ENCODE data around the gene SMIM20.

Gene SMIM20

DNA sequence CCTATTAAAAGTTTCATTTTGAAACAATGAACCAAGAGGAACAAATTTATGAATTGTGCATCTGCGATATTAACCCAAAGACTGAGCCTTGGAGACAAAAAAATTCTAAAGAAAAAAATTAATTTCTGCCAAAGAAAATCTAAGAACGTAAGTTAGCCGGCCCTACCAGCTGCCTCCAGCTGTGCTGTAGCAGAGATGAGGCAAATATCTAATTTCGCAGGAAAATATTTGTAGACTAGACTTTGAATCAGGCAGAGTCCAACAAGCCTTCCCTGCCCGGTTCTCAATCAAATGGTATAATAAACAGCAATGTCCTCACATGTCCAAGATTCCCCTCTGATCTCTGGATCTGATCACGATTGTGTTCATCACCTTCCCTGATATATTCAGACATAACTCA, 21.2 kb upstream of the SMIM20 start:
- H3K27me3 ChIP-seq (ENCODE audit: insufficient read depth, low read length): no peaks in the 10 kb centered on the region
- H3K79me1 ChIP-seq (ENCODE audit: low read length): no peaks in the 10 kb centered on the region
- H4K12ac ChIP-seq (ENCODE audit: low read depth, low read length): no peak overlapping the region
- H2BK5ac ChIP-seq (ENCODE audit: low read depth, low read length, poor library complexity): no peak overlapping the region
- no peak overlapping the region for H3K4me3 ChIP-seq (ENCODE audit: low read depth, low read length)
- no peak overlapping the region for H4K91ac ChIP-seq (ENCODE audit: low read depth, low read length)
- no peaks in the 10 kb centered on the region for H3K9me3 ChIP-seq (ENCODE audit: insufficient read depth, low read depth, low read length)
- H3K79me2 ChIP-seq (ENCODE audit: control insufficient read depth, insufficient read depth, low read length, poor library complexity): no peaks in the 10 kb centered on the region
- H2AK5ac ChIP-seq (ENCODE audit: low read length): no peak overlapping the region
- no peak overlapping the region for H2BK12ac ChIP-seq (ENCODE audit: low read length)
- no peak overlapping the region for H3K23ac ChIP-seq (ENCODE audit: low read length)
- no peaks in the 10 kb centered on the region for H3K36me3 ChIP-seq (ENCODE audit: control insufficient read depth in 1 of 2, insufficient read depth in 2 of 2, low read length in 2 of 2)
- no peak for DNase-seq
- no peak overlapping the region for H3K4ac ChIP-seq (ENCODE audit: low read depth, low read length)
- H3K14ac ChIP-seq (ENCODE audit: low read length): no peak overlapping the region
- WGBS (ENCODE audit: extremely low coverage, insufficient coverage, insufficient read length): no CpG with 5 or more reads among the region's 6 CpGs
- no peaks in the 10 kb centered on the region for H3K4me1 ChIP-seq (ENCODE audit: control insufficient read depth in 1 of 2, insufficient read depth in 2 of 2, low read length in 2 of 2)
- H3K18ac ChIP-seq (ENCODE audit: low read length): no peak overlapping the region
- H2BK120ac ChIP-seq (ENCODE audit: insufficient read depth, low read length, poor library complexity): no peak overlapping the region
- no peak overlapping the region for H4K8ac ChIP-seq (ENCODE audit: low read depth, low read length)
- H3K9ac ChIP-seq (ENCODE audit: low read length): no peak overlapping the region
- H3K27ac ChIP-seq (ENCODE audit: low read depth, low read length): no peak overlapping the region
- H3K4me2 ChIP-seq (ENCODE audit: low read length): no peak overlapping the region
- no peak overlapping the region for H2AFZ ChIP-seq (ENCODE audit: insufficient read depth, low read length, poor library complexity)

GRCh38 chr4:25896776-25897539, 17.1 kb upstream of the SMIM20 start:
- H2BK12ac ChIP-seq (ENCODE audit: low read length): no peak overlapping the region
- H2AK5ac ChIP-seq (ENCODE audit: low read length): no peak overlapping the region
- H3K4ac ChIP-seq (ENCODE audit: low read depth, low read length): no peak overlapping the region
- H4K12ac ChIP-seq (ENCODE audit: low read depth, low read length): no peak overlapping the region
- H3K23ac ChIP-seq (ENCODE audit: low read length): no peak overlapping the region
- H3K9ac ChIP-seq (ENCODE audit: low read length): no peak overlapping the region
- no peaks in the 10 kb centered on the region for H3K79me1 ChIP-seq (ENCODE audit: low read length)
- no peak overlapping the region for H3K4me2 ChIP-seq (ENCODE audit: low read length)
- H3K36me3 ChIP-seq (ENCODE audit: control insufficient read depth in 1 of 2, insufficient read depth in 2 of 2, low read length in 2 of 2): no peaks in the 10 kb centered on the region
- H4K91ac ChIP-seq (ENCODE audit: low read depth, low read length): no peak overlapping the region
- H2BK5ac ChIP-seq (ENCODE audit: low read depth, low read length, poor library complexity): no peak overlapping the region
- no peak overlapping the region for H2BK120ac ChIP-seq (ENCODE audit: insufficient read depth, low read length, poor library complexity)
- no CpG with 5 or more reads among the region's 5 CpGs for WGBS (ENCODE audit: extremely low coverage, insufficient coverage, insufficient read length)
- no peak overlapping the region for H3K4me3 ChIP-seq (ENCODE audit: low read depth, low read length)
- no peaks in the 10 kb centered on the region for H3K4me1 ChIP-seq (ENCODE audit: control insufficient read depth in 1 of 2, insufficient read depth in 2 of 2, low read length in 2 of 2)
- H3K27me3 ChIP-seq (ENCODE audit: insufficient read depth, low read length): no peaks in the 10 kb centered on the region
- no peak overlapping the region for H4K8ac ChIP-seq (ENCODE audit: low read depth, low read length)
- H2AFZ ChIP-seq (ENCODE audit: insufficient read depth, low read length, poor library complexity): no peak overlapping the region
- no peak for DNase-seq
- H3K79me2 ChIP-seq (ENCODE audit: control insufficient read depth, insufficient read depth, low read length, poor library complexity): no peaks in the 10 kb centered on the region
- no peaks in the 10 kb centered on the region for H3K9me3 ChIP-seq (ENCODE audit: insufficient read depth, low read depth, low read length)
- no peak overlapping the region for H3K18ac ChIP-seq (ENCODE audit: low read length)
- no peak overlapping the region for H3K27ac ChIP-seq (ENCODE audit: low read depth, low read length)
- H3K14ac ChIP-seq (ENCODE audit: low read length): no peak overlapping the region

GRCh38 chr4:25900310-25900709, 13.7 kb upstream of the SMIM20 start:
- Histone ChIP-seq H3K27ac (ENCODE audit: low read depth, low read length) (no peak overlapping the region), H3K23ac (ENCODE audit: low read length) (no peak overlapping the region), H2BK120ac (ENCODE audit: insufficient read depth, low read length, poor library complexity) (no peak overlapping the region), H3K4me3 (ENCODE audit: low read depth, low read length) (no peak overlapping the region), H3K79me1 (ENCODE audit: low read length) (no peaks in the 10 kb centered on the region), H3K18ac (ENCODE audit: low read length) (no peak overlapping the region), H4K8ac (ENCODE audit: low read depth, low read length) (no peak overlapping the region), H2BK5ac (ENCODE audit: low read depth, low read length, poor library complexity) (no peak overlapping the region), H3K14ac (ENCODE audit: low read length) (no peak overlapping the region), H3K27me3 (ENCODE audit: insufficient read depth, low read length) (no peaks in the 10 kb centered on the region), H3K9ac (ENCODE audit: low read length) (no peak overlapping the region), H4K12ac (ENCODE audit: low read depth, low read length) (no peak overlapping the region), H3K4me1 (ENCODE audit: control insufficient read depth in 1 of 2, insufficient read depth in 2 of 2, low read length in 2 of 2) (no peaks in the 10 kb centered on the region), H3K4ac (ENCODE audit: low read depth, low read length) (no peak overlapping the region), H3K36me3 (ENCODE audit: control insufficient read depth in 1 of 2, insufficient read depth in 2 of 2, low read length in 2 of 2) (no peaks in the 10 kb centered on the region), H2AFZ (ENCODE audit: insufficient read depth, low read length, poor library complexity) (no peak overlapping the region), H3K9me3 (ENCODE audit: insufficient read depth, low read depth, low read length) (no peaks in the 10 kb centered on the region), H3K4me2 (ENCODE audit: low read length) (no peak overlapping the region), H3K79me2 (ENCODE audit: control insufficient read depth, insufficient read depth, low read length, poor library complexity) (no peaks in the 10 kb centered on the region), H4K91ac (ENCODE audit: low read depth, low read length) (no peak overlapping the region), H2BK12ac (ENCODE audit: low read length) (no peak overlapping the region), H2AK5ac (ENCODE audit: low read length) (no peak overlapping the region)
- WGBS (ENCODE audit: extremely low coverage, insufficient coverage, insufficient read length): no CpG with 5 or more reads among the region's 1 CpG
- no peak for DNase-seq

DNA sequence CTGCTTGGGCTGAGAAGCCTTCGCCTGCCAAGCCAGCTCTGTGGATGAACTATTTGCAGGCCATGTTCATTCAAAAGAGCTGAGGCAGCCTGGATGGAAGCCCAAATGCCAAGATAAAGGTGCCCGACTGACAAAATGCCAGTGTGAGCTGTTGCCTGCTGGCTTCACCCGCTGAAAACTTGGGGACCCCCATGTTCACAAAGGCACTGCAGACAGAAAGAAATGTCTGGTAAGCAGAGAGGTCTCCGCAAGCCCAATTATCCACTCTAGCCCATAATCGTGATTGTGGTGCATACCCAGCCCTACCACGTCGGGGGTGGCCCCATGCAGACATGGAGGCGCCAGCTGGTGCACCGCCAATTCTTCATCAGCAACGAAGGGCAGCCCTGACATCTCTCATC, 13.0 kb upstream of the SMIM20 start:
- Histone ChIP-seq H3K14ac (ENCODE audit: low read length) (no peak overlapping the region), H3K36me3 (ENCODE audit: control insufficient read depth in 1 of 2, insufficient read depth in 2 of 2, low read length in 2 of 2) (no peaks in the 10 kb centered on the region), H2AFZ (ENCODE audit: insufficient read depth, low read length, poor library complexity) (no peak overlapping the region), H3K27ac (ENCODE audit: low read depth, low read length) (no peak overlapping the region), H3K23ac (ENCODE audit: low read length) (no peak overlapping the region), H2BK5ac (ENCODE audit: low read depth, low read length, poor library complexity) (no peak overlapping the region), H3K4me1 (ENCODE audit: control insufficient read depth in 1 of 2, insufficient read depth in 2 of 2, low read length in 2 of 2) (no peaks in the 10 kb centered on the region), H4K8ac (ENCODE audit: low read depth, low read length) (no peak overlapping the region), H4K12ac (ENCODE audit: low read depth, low read length) (no peak overlapping the region), H3K4ac (ENCODE audit: low read depth, low read length) (no peak overlapping the region), H2AK5ac (ENCODE audit: low read length) (no peak overlapping the region), H4K91ac (ENCODE audit: low read depth, low read length) (no peak overlapping the region), H3K4me2 (ENCODE audit: low read length) (no peak overlapping the region), H2BK12ac (ENCODE audit: low read length) (no peak overlapping the region), H3K79me1 (ENCODE audit: low read length) (no peaks in the 10 kb centered on the region), H3K18ac (ENCODE audit: low read length) (no peak overlapping the region), H3K9ac (ENCODE audit: low read length) (no peak overlapping the region), H3K4me3 (ENCODE audit: low read depth, low read length) (no peak overlapping the region), H3K79me2 (ENCODE audit: control insufficient read depth, insufficient read depth, low read length, poor library complexity) (no peaks in the 10 kb centered on the region), H2BK120ac (ENCODE audit: insufficient read depth, low read length, poor library complexity) (no peak overlapping the region), H3K9me3 (ENCODE audit: insufficient read depth, low read depth, low read length) (no peaks in the 10 kb centered on the region), H3K27me3 (ENCODE audit: insufficient read depth, low read length) (no peaks in the 10 kb centered on the region)
- no peak for DNase-seq
- no CpG with 5 or more reads among the region's 10 CpGs for WGBS (ENCODE audit: extremely low coverage, insufficient coverage, insufficient read length)
